HG03108 (cell line): ENCODE measurements around the gene RELB.

Source experiments
- ATAC-seq: cut with Tn5 transposase; IDR thresholded peaks from one replicate; pipeline ENCODE4 v1.9.1; 2021; ENCODE audit warnings: moderate library complexity; ENCODE audit not compliant: unreplicated experiment

RELB gene

GRCh38 chr19:45076029-45076850 lies 75.0 kb downstream of the RELB start, which contains the start of gene ZNF296:
Gene ZNF296 (minus strand): TSS chr19:45076478. CDS start chr19:45076373, 105 bp downstream.
- ATAC-seq = peak; percentile 39

- no peak for ATAC-seq
Observed at GRCh38 chr19:45076851-45077730, 75.8 kb downstream of the RELB start.

GRCh38 chr19:45078390-45079062 lies 77.3 kb downstream of the RELB start:
- no peak for ATAC-seq

- peak; percentile 29 for ATAC-seq
Observed at GRCh38 chr19:45079063-45079910, 78.0 kb downstream of the RELB start, which contains the start of gene GEMIN7. Gene GEMIN7 (plus strand): TSS chr19:45079260. CDS start chr19:45090115, 10,855 bp downstream.

- no peak for ATAC-seq
Observed at GRCh38 chr19:45079911-45080370, 78.7 kb downstream of the RELB start.

- no peak for ATAC-seq
Observed at GRCh38 chr19:45082170-45082569, 80.9 kb downstream of the RELB start.

- ATAC-seq = no peak
Observed at GRCh38 chr19:45086480-45086879, 85.2 kb downstream of the RELB start.

- no peak for ATAC-seq
Observed at GRCh38 chr19:45087531-45087930, 86.3 kb downstream of the RELB start.
